MV-4-11 (cell line): ENCODE measurements around the gene HECTD2.
A peak's percentile ranks its signal among the peaks of the same experiment; 100 is the strongest.
"Not testable (repeated sequence)": the region's sequence is repeated elsewhere in the genome, so short reads cannot be mapped to it uniquely, and the experiment has no call there.

Source experiments
- DNase-seq: peaks from one replicate; lab custom pipeline; 2025; lab: John Stamatoyannopoulos, UW

The HECTD2 gene

GRCh38 chr10:91472911-91473310 lies 62.8 kb downstream of the HECTD2 start:
- no peak for DNase-seq

GRCh38 chr10:91474009-91474408 lies 63.9 kb downstream of the HECTD2 start:
- no peak for DNase-seq

GRCh38 chr10:91477236-91477635 lies 67.1 kb downstream of the HECTD2 start:
- DNase-seq, result no peak

GRCh38 chr10:91479583-91479982 lies 69.4 kb downstream of the HECTD2 start:
- no peak for DNase-seq

GRCh38 chr10:91487911-91488582 lies 77.9 kb downstream of the HECTD2 start:
- DNase-seq, result no peak

GRCh38 chr10:91493313-91493712 lies 83.2 kb downstream of the HECTD2 start:
- DNase-seq, result peak; percentile 3

GRCh38 chr10:91495402-91495801 lies 85.3 kb downstream of the HECTD2 start:
- DNase-seq, result no peak

- no peak for DNase-seq
Measured at GRCh38 chr10:91496016-91496415, 85.9 kb downstream of the HECTD2 start.

- DNase-seq, result no peak
Measured at GRCh38 chr10:91511549-91512330, 101.6 kb downstream of the HECTD2 start.

- DNase-seq, result no peak
Measured at GRCh38 chr10:91512458-91512857, 102.3 kb downstream of the HECTD2 start.

- no peak for DNase-seq
Measured at GRCh38 chr10:91513598-91514424, 103.7 kb downstream of the HECTD2 start.

- no peak for DNase-seq
Measured at GRCh38 chr10:91514787-91515186, 104.6 kb downstream of the HECTD2 start.

- DNase-seq, result no peak
Measured at GRCh38 chr10:91517394-91517793, 107.2 kb downstream of the HECTD2 start.

- no peak for DNase-seq
Measured at GRCh38 chr10:91519899-91520514, 109.9 kb downstream of the HECTD2 start.

GRCh38 chr10:91520661-91521060 lies 110.5 kb downstream of the HECTD2 start:
- DNase-seq, result peak; percentile 58

GRCh38 chr10:91521439-91521838 lies 111.3 kb downstream of the HECTD2 start:
- peak; percentile 20 for DNase-seq

GRCh38 chr10:91525896-91526712 lies 116.0 kb downstream of the HECTD2 start:
- DNase-seq, result no peak

GRCh38 chr10:91528080-91528479 lies 117.9 kb downstream of the HECTD2 start:
- DNase-seq, result no peak

- no peak for DNase-seq
Measured at GRCh38 chr10:91528768-91529167, 118.6 kb downstream of the HECTD2 start.

- DNase-seq, result not testable (repeated sequence)
Measured at GRCh38 chr10:91534789-91535188, 124.6 kb downstream of the HECTD2 start.

GRCh38 chr10:91536111-91536510 lies 126.0 kb downstream of the HECTD2 start:
- DNase-seq, result no peak
